Lung (tissue), 12 donors: ENCODE data around the gene TEDC2. TPM values are rescaled to one million over a fixed set of nuclear protein-coding genes. Genes with fewer than 3 reads are reported as not detected.

Experiments used
- ATAC-seq: fragments of 200-7000 bp; cut with Tn5 transposase; one replicate; pipeline ENCODE4 v1.9.1; 2020; ENCODE audit warnings: moderate number of reproducible peaks; ENCODE audit not compliant: insufficient read depth, low FRiP score
- DNase-seq, 3 donors: peaks; one replicate each; pipeline ENCODE4 v3.0.0-alpha.2; 2013 to 2017
- H3K27ac ChIP-seq, 2 donors: one replicate each; pipeline ENCODE4 v1.5.1; 2013; ENCODE audit warnings: mild to moderate bottlenecking in 2 of 2, moderate library complexity in 2 of 2, control low read depth in 1 of 2, inconsistent platforms in 1 of 2, low read depth in 1 of 2, low read length in 1 of 2
- H3K27me3 ChIP-seq, 3 donors: one replicate each; pipeline ENCODE4 v1.5.1; 2013; ENCODE audit warnings: low read length in 2 of 3; ENCODE audit not compliant: control insufficient read depth in 3 of 3, insufficient read depth in 3 of 3
- H3K36me3 ChIP-seq, 4 donors: one replicate each; pipeline ENCODE4 v1.5.1; 2013; ENCODE audit warnings: low read length in 4 of 4, mild to moderate bottlenecking in 1 of 4, moderate library complexity in 1 of 4; ENCODE audit not compliant: control insufficient read depth in 4 of 4, insufficient read depth in 4 of 4
- H3K4me1 ChIP-seq, 5 donors: one replicate each; pipeline ENCODE4 v1.5.1; 2013; ENCODE audit warnings: low read length in 5 of 5, mild to moderate bottlenecking in 2 of 5, moderate library complexity in 1 of 5; ENCODE audit not compliant: control insufficient read depth in 5 of 5, insufficient read depth in 5 of 5
- H3K4me3 ChIP-seq: one replicate; pipeline ENCODE4 v1.5.1; 2013; ENCODE audit warnings: mild to moderate bottlenecking, control low read depth, moderate library complexity
- H3K9ac ChIP-seq, 2 donors: one replicate each; pipeline ENCODE4 v1.5.1; 2013; ENCODE audit warnings: low read length in 2 of 2, control low read depth in 1 of 2; ENCODE audit not compliant: insufficient read depth in 1 of 2
- H3K9me3 ChIP-seq, 4 donors: one replicate each; pipeline ENCODE4 v1.5.1; 2013; ENCODE audit warnings: low read length in 3 of 4, mild to moderate bottlenecking in 1 of 4, moderate library complexity in 1 of 4; ENCODE audit not compliant: control insufficient read depth in 4 of 4, insufficient read depth in 3 of 4
- WGBS, 2 donors: extraction: QIAGEN DNeasy Blood & Tissue Kit; methylation state at CpG; one replicate each; pipeline ENCODE4 v1.1.7; 2013; 5-methylcytosine and 5-hydroxymethylcytosine counted together
- polyA plus RNA-seq, 2 donors: library from polyadenylated mRNA; stranded (reverse); fragments of 200-250 nt; gene quantifications; one replicate each; pipeline ENCODE4 v1.2.1, GENCODE V29; 2013
- total RNA-seq, 2 donors: library from RNA; depleted of rRNA in 1 of 2; stranded (reverse); fragments of >200 nt in 1 of 2; gene quantifications; one replicate each; pipeline ENCODE4 v1.2.1, GENCODE V29; 2014 to 2021
- TF ChIP-seq, protein P1 (sequence below): IDR thresholded peaks from 2 replicates; pipeline ENCODE4 v1.5.1; 2012; ENCODE audit warnings: mild to moderate bottlenecking; ENCODE audit errors: control extremely low read depth, extremely low read depth
- donor health status: control.
- donor health status: control.
- donor health status: Bipolar disorder and iron deficiency.
- donor health status: healthy.
- donor health status: DM: yes; HTN: yes; CAD: no.

The TEDC2 gene
- total and polyA plus RNA-seq, 4 donors, result 1.1 to 3.6 (median 2.2) TPM

DNA sequence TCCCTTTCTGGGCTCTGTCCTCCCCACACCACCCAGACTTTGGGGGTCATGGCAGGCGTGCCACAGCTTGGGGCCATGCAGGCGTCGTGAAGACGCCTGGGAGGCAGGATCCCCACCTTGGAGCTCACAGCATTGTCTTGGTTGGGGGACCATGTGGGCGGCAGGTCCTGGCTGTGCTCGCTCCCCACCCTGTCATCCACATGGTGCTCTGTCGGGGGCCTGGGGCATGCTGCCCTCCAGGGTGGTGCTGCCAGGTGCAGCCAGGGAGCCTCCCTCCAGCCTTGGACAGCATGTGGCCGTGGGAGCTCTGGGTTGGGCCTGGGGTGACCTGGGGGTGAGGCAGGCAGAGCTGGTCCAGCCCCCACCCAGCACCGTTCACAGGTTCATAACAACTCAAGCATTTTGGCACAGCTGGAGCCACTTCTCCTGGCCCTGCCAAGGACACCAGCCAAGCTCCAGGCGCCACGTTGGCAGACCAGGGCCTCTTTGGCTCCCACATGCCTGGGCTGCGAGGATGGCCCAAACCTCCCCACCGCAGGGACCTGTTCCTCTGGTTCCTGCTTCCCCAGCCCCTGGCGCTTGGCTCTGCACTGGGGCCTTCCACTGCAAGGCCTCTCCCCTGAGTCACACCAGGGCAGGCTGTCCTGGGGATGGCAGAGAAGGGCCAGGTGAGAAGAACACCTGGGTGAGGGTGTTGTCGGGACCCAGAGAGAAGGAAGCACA is 38.8 kb downstream of the TEDC2 start:
- 76 to 85% methylated on average over 15 of the region's 15 CpGs for WGBS, 2 donors
- H3K9me3 ChIP-seq, result no peaks in the 10 kb centered on the region
- H3K4me1 ChIP-seq, result peaks cover 5 to 51% (median 10%) of the 10 kb centered on the region in 5 donors
- H3K36me3 ChIP-seq, result peaks cover 0 to 32% (median 17%) of the 10 kb centered on the region in 4 donors
- H3K27ac ChIP-seq, result peak overlapping the region in 1 of 2 donors; percentile 21
- H3K9ac ChIP-seq, result no peak overlapping the region
- H3K27me3 ChIP-seq, result no peaks in the 10 kb centered on the region
- TF ChIP-seq, protein P1, sequence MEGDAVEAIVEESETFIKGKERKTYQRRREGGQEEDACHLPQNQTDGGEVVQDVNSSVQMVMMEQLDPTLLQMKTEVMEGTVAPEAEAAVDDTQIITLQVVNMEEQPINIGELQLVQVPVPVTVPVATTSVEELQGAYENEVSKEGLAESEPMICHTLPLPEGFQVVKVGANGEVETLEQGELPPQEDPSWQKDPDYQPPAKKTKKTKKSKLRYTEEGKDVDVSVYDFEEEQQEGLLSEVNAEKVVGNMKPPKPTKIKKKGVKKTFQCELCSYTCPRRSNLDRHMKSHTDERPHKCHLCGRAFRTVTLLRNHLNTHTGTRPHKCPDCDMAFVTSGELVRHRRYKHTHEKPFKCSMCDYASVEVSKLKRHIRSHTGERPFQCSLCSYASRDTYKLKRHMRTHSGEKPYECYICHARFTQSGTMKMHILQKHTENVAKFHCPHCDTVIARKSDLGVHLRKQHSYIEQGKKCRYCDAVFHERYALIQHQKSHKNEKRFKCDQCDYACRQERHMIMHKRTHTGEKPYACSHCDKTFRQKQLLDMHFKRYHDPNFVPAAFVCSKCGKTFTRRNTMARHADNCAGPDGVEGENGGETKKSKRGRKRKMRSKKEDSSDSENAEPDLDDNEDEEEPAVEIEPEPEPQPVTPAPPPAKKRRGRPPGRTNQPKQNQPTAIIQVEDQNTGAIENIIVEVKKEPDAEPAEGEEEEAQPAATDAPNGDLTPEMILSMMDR, result no peak
- H3K4me3 ChIP-seq, result no peak overlapping the region
- no peak for DNase-seq
- no peak for ATAC-seq

DNA sequence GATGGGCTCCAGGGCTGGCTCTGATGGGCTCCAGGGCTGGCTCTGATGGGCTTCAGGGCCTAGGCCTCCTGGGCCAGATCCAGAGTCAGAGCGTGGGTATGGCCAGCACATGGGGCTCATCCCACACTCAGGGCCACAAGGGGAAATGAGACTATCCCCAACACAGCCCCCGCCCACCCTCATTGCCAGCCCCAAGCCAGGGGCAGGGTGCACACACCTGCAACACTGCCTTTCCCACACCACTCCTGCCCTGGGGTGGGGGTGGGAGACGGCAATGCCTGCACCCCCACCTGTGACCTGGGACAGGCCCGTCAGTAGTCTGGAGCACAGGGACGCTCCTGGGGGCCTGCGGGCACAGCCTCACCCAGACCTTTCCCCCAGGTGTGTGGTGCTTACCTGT is 39.5 kb downstream of the TEDC2 start:
- TF ChIP-seq, protein P1, result no peak
- H3K27ac ChIP-seq, result peak overlapping the region in 1 of 2 donors; percentile 21
- ATAC-seq (no peak), DNase-seq (no peak)
- WGBS, 2 donors, result 91 to 93% methylated on average over 6 of the region's 6 CpGs
- H3K4me3 ChIP-seq, result no peak overlapping the region
- H3K36me3 ChIP-seq, result peaks cover 0 to 32% (median 17%) of the 10 kb centered on the region in 4 donors
- no peaks in the 10 kb centered on the region for H3K9me3 ChIP-seq
- H3K27me3 ChIP-seq, result no peaks in the 10 kb centered on the region
- H3K9ac ChIP-seq, result no peak overlapping the region
- H3K4me1 ChIP-seq, result peaks cover 5 to 51% (median 10%) of the 10 kb centered on the region in 5 donors

DNA sequence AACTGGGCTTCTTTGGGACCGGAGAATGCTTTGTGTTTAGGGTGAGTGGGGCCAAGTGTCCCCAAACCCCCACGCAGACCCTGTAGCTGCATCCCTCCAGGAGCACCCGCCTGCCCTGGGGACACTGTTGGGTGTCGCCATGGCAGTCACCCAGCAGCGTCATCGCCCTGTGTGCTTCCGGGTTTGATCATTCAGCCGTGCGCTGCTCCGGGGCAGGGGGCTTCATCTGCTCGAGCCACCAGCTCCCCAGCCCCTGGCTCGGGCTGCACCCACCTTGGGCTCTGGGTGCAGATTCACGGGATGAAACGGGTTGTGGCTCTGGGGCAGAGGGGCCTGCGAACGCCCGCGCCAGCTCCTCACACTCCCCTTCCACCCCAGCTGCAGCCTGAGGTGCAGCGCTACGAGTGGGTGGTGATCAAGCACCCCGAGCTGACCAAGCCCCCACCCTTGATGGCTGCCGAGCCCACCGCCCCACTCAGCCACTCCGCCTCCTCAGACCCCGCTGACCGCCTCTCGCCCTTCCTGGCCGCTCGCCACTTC is 40.1 kb downstream of the TEDC2 start:
- Histone ChIP-seq H3K4me1 (peaks cover 5 to 51% (median 10%) of the 10 kb centered on the region in 5 donors), H3K27ac (no peak overlapping the region), H3K9ac (no peak overlapping the region)

More for the DNA sequence above, 40.1 kb downstream of the TEDC2 start:
- no peak for ATAC-seq
- H3K27me3 ChIP-seq, result no peaks in the 10 kb centered on the region
- H3K4me3 ChIP-seq, result no peak overlapping the region
- TF ChIP-seq, protein P1, result no peak
- DNase-seq, result peak in 1 of 3 donors; percentile 3
- H3K9me3 ChIP-seq, result no peaks in the 10 kb centered on the region
- WGBS, 2 donors, result 93 to 95% methylated on average over 29 of the region's 29 CpGs
- H3K36me3 ChIP-seq, result peaks cover 0 to 32% (median 17%) of the 10 kb centered on the region in 4 donors
